IPS-18a (cell line): ENCODE results near the gene MUC4.
"Not testable (repeated sequence)": the region's sequence is repeated elsewhere in the genome, so short reads cannot be mapped to it uniquely, and the experiment has no call there.

Experiments used
- H3K27ac ChIP-seq: one replicate; pipeline ENCODE4 v1.5.1; 2013; ENCODE audit warnings: low read length
- H3K27me3 ChIP-seq: one replicate; pipeline ENCODE4 v1.6.1; 2013; ENCODE audit warnings: mild to moderate bottlenecking, low read length; ENCODE audit not compliant: control insufficient read depth, insufficient read depth
- H3K36me3 ChIP-seq: one replicate; pipeline ENCODE4 v1.6.1; 2013; ENCODE audit warnings: low read depth, low read length; ENCODE audit not compliant: control insufficient read depth
- H3K4me1 ChIP-seq: one replicate; pipeline ENCODE4 v1.6.1; 2013; ENCODE audit warnings: low read depth, low read length; ENCODE audit not compliant: control insufficient read depth
- H3K4me3 ChIP-seq: one replicate; pipeline ENCODE4 v1.5.1; 2013; ENCODE audit warnings: low read length
- H3K9ac ChIP-seq: one replicate; pipeline ENCODE4 v1.6.1; 2013; ENCODE audit warnings: mild to moderate bottlenecking, low read length, moderate library complexity
- H3K9me3 ChIP-seq: one replicate; pipeline ENCODE4 v1.6.1; 2013; ENCODE audit warnings: low read depth, low read length; ENCODE audit not compliant: control insufficient read depth

MUC4 gene

DNA sequence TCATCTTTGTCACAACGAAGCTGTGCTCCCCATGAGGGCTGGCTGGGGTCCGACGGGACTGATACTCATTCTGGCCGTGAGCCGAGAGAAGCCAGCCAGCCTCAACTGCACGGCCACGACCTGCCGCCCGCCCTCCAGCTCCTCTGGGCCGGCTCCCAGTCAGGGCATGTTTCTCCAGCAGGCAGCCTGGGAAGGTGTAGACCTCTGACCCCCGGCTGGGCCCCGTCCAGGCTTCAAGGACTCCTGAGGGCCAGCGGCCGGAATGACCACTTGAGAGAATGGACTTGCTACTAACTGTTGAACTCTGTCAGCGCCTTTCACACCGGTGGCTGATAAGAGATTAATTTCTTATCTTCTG lies 18.1 kb upstream of the MUC4 start:
- no peaks in the 10 kb centered on the region for H3K4me1 ChIP-seq

DNA sequence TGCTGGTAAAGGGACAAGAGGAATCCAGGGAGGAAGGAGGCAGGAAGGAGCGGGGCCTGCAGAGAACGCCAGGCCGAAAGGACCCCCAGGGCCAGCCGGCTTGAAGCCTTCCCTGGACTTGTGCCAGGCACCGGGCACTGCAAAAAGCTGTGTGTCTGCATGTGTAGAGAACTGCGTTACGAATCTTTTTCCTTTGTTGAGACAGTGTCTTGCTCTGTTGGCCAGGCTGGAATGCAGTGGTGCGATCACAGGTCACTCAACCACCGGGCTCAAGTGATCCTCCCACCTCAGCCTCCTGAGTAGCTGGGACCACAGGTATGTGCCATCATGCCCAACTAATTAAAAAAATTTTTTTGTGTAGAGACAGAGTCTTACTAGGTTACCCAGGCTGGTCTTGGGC lies 17.0 kb upstream of the MUC4 start:
- H3K36me3 ChIP-seq = no peaks in the 10 kb centered on the region
- H3K4me3 ChIP-seq = no peak overlapping the region
- no peaks in the 10 kb centered on the region for H3K9me3 ChIP-seq
- H3K27me3 ChIP-seq = no peaks in the 10 kb centered on the region
- no peak overlapping the region for H3K9ac ChIP-seq
- H3K4me1 ChIP-seq = no peaks in the 10 kb centered on the region
- H3K27ac ChIP-seq = no peak overlapping the region

More for the DNA sequence above, 18.1 kb upstream of the MUC4 start:
- Histone ChIP-seq H3K36me3 (no peaks in the 10 kb centered on the region), H3K4me3 (no peak overlapping the region), H3K9ac (no peak overlapping the region), H3K27me3 (no peaks in the 10 kb centered on the region), H3K9me3 (no peaks in the 10 kb centered on the region), H3K27ac (no peak overlapping the region)

DNA sequence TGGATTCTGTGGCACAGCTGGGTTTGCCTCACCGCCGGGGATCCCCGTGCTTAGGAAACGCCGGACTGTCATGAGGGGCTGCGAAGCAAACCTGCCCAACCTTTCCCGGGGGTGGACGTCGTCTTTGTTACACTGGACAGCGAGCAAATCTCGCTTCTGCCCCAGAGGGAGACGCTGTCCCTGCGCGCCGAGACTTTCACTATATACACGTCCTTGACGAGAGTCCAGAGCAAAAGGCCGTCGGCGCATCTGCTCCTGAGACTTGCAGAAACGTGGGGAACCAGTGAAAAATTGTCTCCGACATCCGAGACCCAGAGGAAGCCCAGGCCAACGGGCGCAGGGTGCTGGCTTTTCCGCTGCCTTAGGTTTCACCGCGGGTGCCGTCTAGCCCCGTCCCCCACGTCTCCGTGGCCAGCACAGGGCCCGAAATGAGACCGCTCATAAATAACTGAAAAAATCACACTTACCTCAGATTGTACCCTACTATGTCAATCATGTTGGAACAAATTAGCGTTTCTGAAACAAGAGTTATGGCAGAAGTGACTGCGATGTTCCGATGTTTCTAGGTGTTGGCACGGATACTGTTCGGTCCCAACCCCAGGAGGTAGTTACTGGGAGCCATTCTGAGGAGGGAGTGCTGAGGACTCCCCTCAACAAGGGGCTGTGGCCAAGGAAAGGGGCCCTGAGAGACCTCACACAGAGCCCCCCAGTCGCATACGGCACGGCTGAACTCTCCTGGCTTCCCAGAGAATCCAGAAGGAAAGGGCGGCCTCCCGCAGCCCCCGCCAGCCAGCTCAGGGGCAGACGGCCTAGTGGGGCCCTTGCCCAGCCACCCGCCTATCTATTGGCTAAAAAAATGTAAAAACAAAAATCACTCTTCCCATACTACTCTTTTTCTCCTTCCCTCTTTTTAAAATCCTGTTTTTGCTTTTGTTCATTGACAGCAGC lies 14.4 kb upstream of the MUC4 start:
- H3K9ac ChIP-seq = no peak overlapping the region
- no peaks in the 10 kb centered on the region for H3K9me3 ChIP-seq
- H3K4me3 ChIP-seq = no peak overlapping the region
- H3K27ac ChIP-seq = no peak overlapping the region
- H3K36me3 ChIP-seq = no peaks in the 10 kb centered on the region
- no peaks in the 10 kb centered on the region for H3K27me3 ChIP-seq
- H3K4me1 ChIP-seq = no peaks in the 10 kb centered on the region

DNA sequence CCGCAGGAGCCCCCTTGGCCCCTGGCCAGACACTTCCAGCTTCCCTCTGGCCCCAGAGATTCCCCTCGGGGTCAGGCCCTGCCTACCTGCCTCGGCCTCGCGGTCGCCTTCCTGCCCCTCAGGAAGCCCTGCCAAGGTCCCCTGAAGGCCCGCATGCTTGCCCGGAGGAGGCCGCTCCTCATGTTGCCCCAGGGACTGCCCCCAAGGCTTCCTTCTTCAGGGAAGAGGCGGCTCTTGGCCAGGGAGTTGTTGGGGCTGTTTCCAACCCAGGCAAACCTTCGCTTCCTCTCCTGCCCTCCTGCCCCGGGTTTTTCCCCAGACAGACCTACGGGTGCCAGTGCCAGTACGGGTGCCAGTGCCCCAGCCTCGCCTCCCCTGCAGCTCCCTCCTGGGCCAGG lies 13.5 kb upstream of the MUC4 start:
- H3K9ac ChIP-seq = no peak overlapping the region
- no peaks in the 10 kb centered on the region for H3K36me3 ChIP-seq
- no peaks in the 10 kb centered on the region for H3K27me3 ChIP-seq
- no peaks in the 10 kb centered on the region for H3K9me3 ChIP-seq
- H3K4me3 ChIP-seq = no peak overlapping the region
- no peak overlapping the region for H3K27ac ChIP-seq
- no peaks in the 10 kb centered on the region for H3K4me1 ChIP-seq

DNA sequence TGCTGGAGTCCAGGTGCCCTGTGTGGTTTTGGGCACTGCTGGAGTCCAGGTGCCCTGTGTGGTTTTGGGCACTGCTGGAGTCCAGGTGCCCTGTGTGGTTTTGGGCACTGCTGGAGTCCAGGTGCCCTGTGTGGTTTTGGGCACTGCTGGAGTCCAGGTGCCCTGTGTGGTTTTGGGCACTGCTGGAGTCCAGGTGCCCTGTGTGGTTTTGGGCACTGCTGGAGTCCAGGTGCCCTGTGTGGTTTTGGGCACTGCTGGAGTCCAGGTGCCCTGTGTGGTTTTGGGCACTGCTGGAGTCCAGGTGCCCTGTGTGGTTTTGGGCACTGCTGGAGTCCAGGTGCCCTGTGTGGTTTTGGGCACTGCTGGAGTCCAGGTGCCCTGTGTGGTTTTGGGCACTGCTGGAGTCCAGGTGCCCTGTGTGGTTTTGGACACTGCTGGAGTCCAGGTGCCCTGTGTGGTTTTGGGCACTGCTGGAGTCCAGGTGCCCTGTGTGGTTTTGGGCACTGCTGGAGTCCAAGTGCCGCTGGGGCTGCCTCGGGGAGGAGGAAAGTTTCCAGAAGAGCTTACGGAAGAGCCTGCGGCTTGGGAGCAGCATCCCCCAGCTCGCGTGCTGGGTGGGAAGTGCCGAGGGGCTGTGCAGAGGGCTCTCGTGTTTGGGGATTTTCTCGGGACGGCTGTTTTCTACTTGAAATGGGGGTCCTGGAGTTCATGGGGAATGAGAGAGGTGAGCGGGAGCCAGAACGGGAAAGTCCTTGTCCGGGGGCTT lies 12.9 kb upstream of the MUC4 start:
- not testable (repeated sequence) for H3K4me1 ChIP-seq, H3K27me3 ChIP-seq, H3K36me3 ChIP-seq, H3K4me3 ChIP-seq, H3K9ac ChIP-seq, H3K27ac ChIP-seq, H3K9me3 ChIP-seq

DNA sequence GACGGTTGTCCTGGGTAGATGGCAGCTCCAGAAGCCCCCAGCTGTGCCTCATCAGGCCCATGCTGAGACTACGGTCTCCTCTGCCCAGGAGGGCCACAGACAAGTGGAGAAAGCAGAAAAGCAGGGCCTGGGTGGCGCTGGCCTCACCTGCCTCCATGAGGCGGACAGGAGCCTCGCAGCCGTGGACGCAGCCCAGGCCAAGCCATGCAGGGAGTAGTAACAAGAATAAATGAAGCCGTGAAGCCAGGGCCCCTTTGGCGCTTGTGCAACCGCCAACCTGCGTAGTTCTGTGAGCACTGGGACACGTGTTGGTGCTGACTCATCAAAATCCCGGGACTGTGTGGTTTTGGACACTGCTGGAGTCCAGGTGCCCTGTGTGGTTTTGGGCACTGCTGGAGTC lies 12.3 kb upstream of the MUC4 start:
- Histone ChIP-seq H3K4me3 (no peak overlapping the region), H3K9me3 (no peaks in the 10 kb centered on the region), H3K27ac (no peak overlapping the region), H3K27me3 (no peaks in the 10 kb centered on the region), H3K9ac (no peak overlapping the region), H3K36me3 (no peaks in the 10 kb centered on the region), H3K4me1 (no peaks in the 10 kb centered on the region)

DNA sequence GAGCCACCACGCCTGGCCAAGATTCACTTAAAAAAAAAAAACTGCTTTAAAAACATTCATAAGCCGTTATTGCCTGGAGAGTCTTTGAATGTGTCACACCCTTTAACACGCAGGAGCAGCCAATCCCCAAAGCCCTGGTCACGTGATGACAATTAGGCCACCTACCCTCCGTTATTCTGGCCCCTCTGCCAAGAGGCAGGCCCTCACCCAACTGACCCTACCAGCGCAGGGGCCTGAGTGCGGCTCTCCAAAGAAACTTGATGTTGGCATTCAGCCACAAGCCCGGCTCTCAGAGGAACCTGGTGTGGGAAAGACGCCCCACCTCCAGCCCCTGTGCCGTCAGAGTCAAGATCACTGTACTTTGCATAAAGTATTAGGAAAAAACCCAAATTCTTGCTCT lies 11.6 kb upstream of the MUC4 start:
- Histone ChIP-seq H3K4me1 (no peaks in the 10 kb centered on the region), H3K9ac (no peak overlapping the region), H3K27me3 (no peaks in the 10 kb centered on the region), H3K27ac (no peak overlapping the region), H3K4me3 (no peak overlapping the region), H3K36me3 (no peaks in the 10 kb centered on the region), H3K9me3 (no peaks in the 10 kb centered on the region)

DNA sequence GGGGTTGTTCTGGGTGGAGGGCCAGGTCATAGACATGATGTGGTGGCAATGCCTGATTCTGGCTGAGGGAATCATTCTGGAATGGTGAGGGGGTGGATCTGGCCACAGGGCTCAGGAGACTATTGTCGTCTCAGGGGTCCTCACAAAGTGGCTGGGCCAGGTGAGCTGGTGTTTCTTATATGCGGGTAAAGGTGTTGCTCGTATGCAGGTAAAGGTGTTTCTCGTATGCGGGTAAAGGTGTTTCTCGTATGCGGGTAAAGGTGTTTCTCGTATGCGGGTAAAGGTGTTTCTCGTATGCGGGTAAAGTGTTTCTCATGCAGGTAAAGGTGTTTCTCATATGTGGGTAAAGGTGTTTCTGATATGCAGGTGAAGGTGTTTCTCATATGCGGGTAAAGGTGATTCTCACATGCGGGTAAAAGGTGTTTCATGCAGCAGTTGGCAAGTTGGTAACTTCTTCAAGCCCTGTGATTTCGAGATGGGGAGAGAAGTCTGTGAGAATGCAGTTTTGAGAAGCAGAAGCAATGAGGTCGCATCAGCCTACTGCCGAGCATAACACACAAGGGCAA lies 10.5 kb upstream of the MUC4 start:
- Histone ChIP-seq H3K27ac (no peak overlapping the region), H3K9ac (no peak overlapping the region), H3K4me1 (no peaks in the 10 kb centered on the region), H3K4me3 (no peak overlapping the region), H3K36me3 (no peaks in the 10 kb centered on the region), H3K9me3 (no peaks in the 10 kb centered on the region), H3K27me3 (no peaks in the 10 kb centered on the region)

DNA sequence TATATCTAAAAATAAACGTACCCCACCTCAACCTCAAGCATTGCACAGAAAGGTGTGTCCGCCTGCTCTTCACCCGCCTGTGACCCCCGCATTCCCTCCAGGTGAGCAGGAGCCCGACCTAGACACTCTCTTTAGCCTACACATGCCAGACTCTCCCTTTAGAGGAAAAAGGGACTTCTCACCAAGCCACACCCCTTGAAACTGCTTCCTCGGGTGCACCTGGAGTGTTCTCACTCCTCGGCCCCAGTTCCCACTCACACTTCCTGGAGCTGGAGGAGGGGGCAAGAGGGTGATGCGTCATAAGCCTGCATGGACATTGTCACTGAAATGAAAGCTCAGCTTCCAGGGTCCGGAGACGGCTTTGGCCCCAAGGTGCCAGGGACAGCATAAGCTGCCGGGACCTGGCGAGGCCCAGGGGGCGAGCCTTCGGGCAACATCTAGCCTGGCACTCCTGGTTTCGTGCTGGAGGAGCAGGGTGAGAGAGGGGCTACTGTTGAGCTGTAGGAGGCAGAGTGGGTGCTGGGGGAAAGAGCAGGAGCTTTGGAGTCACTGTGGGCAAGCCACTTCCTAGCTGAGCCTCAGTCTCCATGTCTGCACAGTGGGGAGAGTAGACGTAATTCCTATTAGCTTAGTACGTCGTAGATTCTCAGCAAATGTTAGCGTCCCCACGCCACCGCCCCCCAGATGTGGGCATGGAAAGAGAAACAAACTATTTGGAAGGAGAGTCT lies 9.8 kb upstream of the MUC4 start:
- no peaks in the 10 kb centered on the region for H3K4me1 ChIP-seq
- no peaks in the 10 kb centered on the region for H3K27me3 ChIP-seq
- no peak overlapping the region for H3K9ac ChIP-seq
- no peak overlapping the region for H3K27ac ChIP-seq
- H3K4me3 ChIP-seq = no peak overlapping the region
- no peaks in the 10 kb centered on the region for H3K9me3 ChIP-seq
- H3K36me3 ChIP-seq = no peaks in the 10 kb centered on the region

DNA sequence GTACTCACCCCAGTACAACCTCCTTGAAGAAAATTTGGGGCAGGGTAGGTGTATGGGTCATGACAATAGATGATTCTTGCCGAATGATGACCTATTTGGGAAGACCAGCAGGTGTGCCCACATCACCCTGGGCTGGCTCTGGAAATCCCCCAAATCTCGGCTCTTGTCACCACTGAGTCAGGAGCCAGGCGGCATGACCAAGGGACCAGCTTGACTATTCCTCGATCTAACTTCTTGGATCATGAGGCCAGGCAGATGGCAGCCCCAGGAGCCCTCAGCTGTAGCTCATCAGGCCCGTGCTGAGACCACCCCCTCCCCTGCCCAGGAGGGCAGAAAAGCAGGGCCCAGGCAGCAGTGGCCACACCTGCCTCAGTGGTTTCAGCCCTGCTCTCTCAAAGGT lies 9.2 kb upstream of the MUC4 start:
- no peak overlapping the region for H3K4me3 ChIP-seq
- no peak overlapping the region for H3K9ac ChIP-seq
- H3K4me1 ChIP-seq = no peaks in the 10 kb centered on the region

DNA sequence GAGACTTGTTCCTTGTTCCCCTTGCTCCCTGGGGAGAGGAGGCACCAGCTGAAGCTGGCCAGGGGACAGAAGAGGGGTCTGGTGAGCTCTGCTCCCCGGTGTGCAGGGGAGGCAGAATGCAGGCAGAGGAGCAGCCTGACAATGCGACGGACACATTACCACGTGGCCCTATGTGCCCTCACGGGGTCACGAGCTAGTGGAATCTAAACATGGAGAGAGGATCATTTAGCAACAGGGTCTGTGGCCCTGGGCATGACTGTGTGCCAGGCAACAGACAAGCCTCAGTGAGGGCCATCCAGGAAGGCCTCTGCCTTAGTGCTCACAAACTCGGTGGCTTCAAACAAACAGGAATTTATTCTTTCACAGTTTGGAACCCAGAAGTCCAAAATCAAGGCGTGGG lies 8.5 kb upstream of the MUC4 start:
- no peaks in the 10 kb centered on the region for H3K27me3 ChIP-seq
- H3K4me3 ChIP-seq = no peak overlapping the region
- no peaks in the 10 kb centered on the region for H3K36me3 ChIP-seq
- no peak overlapping the region for H3K27ac ChIP-seq
- H3K9me3 ChIP-seq = no peaks in the 10 kb centered on the region
- H3K4me1 ChIP-seq = no peaks in the 10 kb centered on the region
- H3K9ac ChIP-seq = no peak overlapping the region

More for the DNA sequence above, 9.2 kb upstream of the MUC4 start:
- no peaks in the 10 kb centered on the region for H3K36me3 ChIP-seq
- no peaks in the 10 kb centered on the region for H3K9me3 ChIP-seq
- H3K27me3 ChIP-seq = no peaks in the 10 kb centered on the region
- H3K27ac ChIP-seq = no peak overlapping the region
